ENCODE results near the gene GMPS.
"Not testable (repeated sequence)": the region's sequence is repeated elsewhere in the genome, so short reads cannot be mapped to it uniquely, and the experiment has no call there.

The GMPS gene

DNA sequence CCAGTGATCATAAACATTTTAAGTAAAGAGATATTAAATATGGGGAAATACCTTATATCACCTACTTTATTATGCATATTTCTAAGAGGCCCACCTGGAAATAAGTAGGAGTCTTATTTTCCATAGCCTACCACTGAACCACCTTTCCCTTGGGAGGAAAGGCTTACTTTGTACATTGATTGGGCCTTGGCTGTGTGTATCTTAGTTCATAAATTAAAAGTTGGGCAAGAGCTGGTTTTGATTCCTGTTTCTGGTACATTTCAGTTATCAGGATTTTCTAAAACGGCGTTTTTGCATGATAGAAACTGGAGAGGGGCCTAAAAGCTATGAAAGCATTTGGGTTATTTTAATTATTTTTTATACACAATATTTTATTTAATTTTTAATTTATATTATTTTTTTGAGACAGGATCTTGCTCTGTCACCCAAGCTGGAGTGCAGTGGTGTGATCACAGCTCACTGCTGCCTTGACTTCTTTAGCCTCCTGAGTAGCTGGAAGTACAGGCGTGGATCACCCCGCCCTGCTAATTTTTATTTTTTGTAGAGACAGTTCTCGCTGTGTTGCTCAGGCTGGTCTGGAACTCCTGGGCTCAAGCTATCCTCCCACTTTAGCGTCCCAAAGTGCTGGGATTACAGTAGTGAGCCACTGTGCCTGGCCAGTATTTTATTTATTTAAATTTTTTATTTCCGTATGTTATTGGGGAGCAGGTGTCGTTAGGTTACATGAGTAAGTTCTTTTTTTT lies 2.6 kb downstream of the GMPS start:
- DNase-seq: no peak

- DNase-seq: no peak
Measured at GRCh38 chr3:155876037-155876436, 5.6 kb downstream of the GMPS start.

GRCh38 chr3:155876503-155876902 lies 6.1 kb downstream of the GMPS start:
- DNase-seq: no peak

GRCh38 chr3:155880286-155880685 lies 9.8 kb downstream of the GMPS start:
- DNase-seq: no peak

GRCh38 chr3:155884292-155884691 lies 13.8 kb downstream of the GMPS start:
- DNase-seq: no peak

- no peak for DNase-seq
Measured at GRCh38 chr3:155885292-155885691, 14.8 kb downstream of the GMPS start.

DNA sequence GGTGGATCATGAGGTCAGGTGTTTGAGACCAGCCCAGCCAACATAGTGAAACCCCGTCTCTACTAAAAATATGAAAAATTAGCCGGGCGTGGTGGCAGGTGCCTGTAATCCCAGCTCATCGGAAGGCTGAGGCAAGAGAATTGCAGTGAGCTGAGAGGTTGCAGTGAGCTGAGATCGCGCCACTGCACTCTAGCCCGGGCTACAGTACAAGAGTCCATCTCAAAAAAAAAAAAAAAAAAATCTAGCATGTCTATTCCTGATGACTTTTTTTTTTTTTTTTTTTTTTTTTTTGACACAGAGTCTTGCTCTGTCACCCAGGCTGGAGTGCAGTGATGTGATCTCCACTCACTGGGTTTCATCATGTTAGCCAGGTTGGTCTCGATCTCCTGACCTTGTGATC lies 15.9 kb downstream of the GMPS start:
- not testable (repeated sequence) for DNase-seq

DNA sequence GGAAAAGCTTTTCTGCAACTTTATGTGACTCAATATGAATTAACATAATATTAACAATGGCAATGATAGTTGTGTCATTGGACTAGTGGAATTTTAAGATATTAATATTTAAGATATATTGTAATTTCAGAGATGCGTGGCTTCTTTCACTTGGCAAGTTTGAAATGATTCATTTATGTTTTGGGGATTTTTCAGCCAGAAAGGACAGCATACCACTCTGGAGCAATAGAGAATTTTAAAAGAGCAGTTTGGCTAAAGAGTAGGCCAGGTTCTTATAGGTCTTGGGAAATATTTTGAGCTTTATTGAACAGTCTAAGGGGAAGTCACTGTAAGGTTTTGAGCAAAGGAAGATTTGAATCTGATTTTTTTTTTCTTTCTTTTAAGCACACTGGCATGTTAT lies 16.5 kb downstream of the GMPS start:
- no peak for DNase-seq

- no peak for DNase-seq
Measured at GRCh38 chr3:155889212-155889611, 18.8 kb downstream of the GMPS start.

- DNase-seq: no peak
Measured at GRCh38 chr3:155889952-155890351, 19.5 kb downstream of the GMPS start.

- no peak for DNase-seq
Measured at GRCh38 chr3:155890671-155891190, 20.3 kb downstream of the GMPS start.

GRCh38 chr3:155891321-155891720 lies 20.9 kb downstream of the GMPS start:
- DNase-seq: no peak

DNA sequence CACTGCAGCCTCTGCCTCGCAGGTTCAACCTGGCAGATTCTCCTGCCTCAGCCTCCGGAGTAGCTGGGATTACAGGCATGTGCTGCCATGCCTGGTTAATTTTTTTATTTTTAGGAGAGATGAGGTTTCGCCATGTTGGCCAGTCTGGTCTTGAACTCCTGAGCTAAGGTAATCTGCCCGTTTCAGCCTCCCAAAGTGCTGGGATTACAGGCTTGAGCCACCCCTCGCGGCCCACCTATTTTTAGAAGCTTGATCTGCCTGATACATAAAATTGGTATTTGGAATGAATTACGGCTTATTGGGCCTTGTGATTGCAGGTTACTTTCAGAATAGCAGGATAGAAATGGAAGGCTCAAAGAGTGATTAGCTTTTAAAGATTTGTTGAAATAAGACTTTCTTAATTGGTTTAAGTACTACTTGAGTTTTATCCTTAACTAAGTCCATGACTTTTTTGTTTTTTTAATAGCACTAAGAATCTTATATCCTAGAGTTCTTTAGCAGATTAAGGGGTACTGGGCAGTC lies 25.0 kb downstream of the GMPS start:
- no peak for DNase-seq

DNA sequence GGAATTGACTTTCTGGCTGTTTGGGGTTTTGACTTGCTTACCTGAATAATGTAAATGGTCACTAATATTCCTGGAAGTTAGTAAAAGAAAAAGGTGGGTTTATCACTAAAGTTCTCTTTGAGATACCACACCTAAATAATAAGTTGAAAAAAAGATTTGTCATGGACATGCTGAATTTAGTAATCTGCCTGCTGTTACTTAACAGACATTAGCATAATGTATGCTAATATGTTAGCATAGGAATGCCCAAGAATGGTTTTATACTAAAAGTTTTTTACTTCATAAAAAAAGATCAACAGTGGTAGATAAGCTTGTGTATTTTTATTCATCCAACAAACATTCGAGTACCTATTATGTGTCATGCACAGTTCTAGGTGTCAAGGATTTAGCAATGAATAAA lies 36.5 kb downstream of the GMPS start:
- no peak for DNase-seq

DNA sequence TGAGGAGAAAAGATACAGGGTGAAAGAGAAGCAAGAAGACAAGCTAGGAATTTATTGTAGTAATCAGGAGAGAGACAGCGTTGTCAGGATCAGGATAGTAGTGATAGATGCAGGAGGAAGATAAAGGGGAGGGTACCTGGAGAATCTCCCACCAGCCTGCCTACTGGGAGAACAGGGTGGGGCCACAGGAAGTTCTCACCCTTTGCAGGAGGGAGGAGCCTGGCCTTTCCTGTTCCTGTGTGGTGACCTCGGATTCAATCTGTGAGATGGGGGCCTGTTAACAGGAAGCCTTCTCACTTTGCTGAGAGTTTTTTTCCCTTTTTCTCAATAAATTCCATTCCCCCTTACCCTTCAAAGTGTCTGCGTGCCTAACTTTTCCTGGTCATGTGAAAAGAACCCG lies 37.6 kb downstream of the GMPS start:
- DNase-seq: no peak

GRCh38 chr3:155908605-155909004 lies 38.2 kb downstream of the GMPS start:
- no peak for DNase-seq

DNA sequence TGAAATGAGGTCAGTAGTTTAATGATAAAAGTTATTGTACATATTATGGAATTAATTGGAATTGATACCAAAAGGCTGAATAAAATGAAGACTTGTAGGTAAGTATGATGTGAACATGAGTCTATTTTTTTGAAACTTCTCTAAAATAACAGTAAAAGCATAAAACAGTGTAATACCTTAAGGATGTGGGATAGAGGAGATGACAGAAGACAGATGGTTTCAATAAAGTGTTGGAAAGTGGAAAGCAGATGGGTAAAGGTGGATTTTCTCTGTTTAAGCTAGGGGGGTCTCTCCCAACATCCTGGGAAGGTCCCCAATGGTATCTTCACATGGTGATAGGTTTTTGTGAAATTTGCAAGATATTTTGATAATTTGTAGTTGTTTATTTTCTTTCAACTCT lies 41.6 kb downstream of the GMPS start:
- no peak for DNase-seq

- DNase-seq: no peak
Measured at GRCh38 chr3:155912579-155913190, 42.2 kb downstream of the GMPS start.

GRCh38 chr3:155917781-155918180 lies 47.3 kb downstream of the GMPS start:
- DNase-seq: no peak

- no peak for DNase-seq
Measured at GRCh38 chr3:155919728-155920127, 49.3 kb downstream of the GMPS start.

GRCh38 chr3:155921486-155921885 lies 51.0 kb downstream of the GMPS start:
- DNase-seq: no peak

GRCh38 chr3:155934230-155934629 lies 63.8 kb downstream of the GMPS start:
- no peak for DNase-seq

DNA sequence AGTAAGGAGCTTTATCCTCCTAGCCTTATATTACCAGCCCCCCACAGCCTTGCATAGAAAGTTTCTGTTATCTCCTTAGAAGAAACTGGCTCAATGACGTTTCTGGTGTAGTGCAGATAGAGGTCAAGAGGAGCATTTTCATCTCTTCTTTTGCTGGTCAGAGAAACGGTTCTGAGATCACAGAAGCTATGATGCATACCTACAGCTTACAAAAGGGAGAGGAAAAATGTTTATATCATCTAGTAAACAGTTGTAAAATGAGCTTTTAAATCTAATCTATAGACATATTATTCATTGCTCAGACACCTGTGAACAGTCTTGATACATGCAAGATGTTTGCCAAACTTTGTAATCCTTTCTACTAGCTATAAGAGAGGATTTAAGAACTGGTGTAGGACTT lies 68.0 kb downstream of the GMPS start:
- DNase-seq: no peak

- DNase-seq: no peak
Measured at GRCh38 chr3:155941354-155941753, 70.9 kb downstream of the GMPS start.
